HEK293 (cell line): Measurements from ENCODE around the gene SLC25A31.

Experiments used
- CTCF ChIA-PET: fragments of 350-600 bp; formaldehyde crosslinking; extraction: SDS; loops from one replicate; lab custom pipeline; 2021; ENCODE audit warnings: antibody characterized with exemption; lab: Yijun Ruan, JAX
- POLR2A ChIA-PET: fragments of 300-600 bp; formaldehyde crosslinking; extraction: SDS; loops from one replicate; lab custom pipeline; 2020; ENCODE audit warnings: antibody characterized with exemption, inconsistent platforms; lab: Yijun Ruan, JAX
- H3K27ac ChIP-seq: fragments of 200-500 bp; sonication (Bioruptor generic); 2 replicates; pipeline ENCODE4 v1.5.1; 2014; ENCODE audit warnings: low read depth, low read length, control low read depth, inconsistent platforms; ENCODE audit errors: extremely low read depth
- H3K36me3 ChIP-seq, 2 experiments: fragments of 200-500 bp in 1 of 2; sonication (Bioruptor generic) in 1 of 2; 1 replicate in 1 of 2; 2 replicates in 1 of 2; pipeline ENCODE4 v1.5.1; 2014 to 2017; ENCODE audit warnings: inconsistent platforms in 2 of 2, low read length in 2 of 2; ENCODE audit not compliant: control insufficient read depth in 2 of 2, insufficient read depth in 1 of 2
- H3K4me1 ChIP-seq: fragments of 200-500 bp; sonication (Bioruptor generic); 2 replicates; pipeline ENCODE4 v1.5.1; 2014; ENCODE audit warnings: mild to moderate bottlenecking, low read length, inconsistent platforms; ENCODE audit not compliant: control insufficient read depth, insufficient read depth
- H3K4me3 ChIP-seq: 2 replicates; pipeline ENCODE4 v1.5.1; 2011; ENCODE audit warnings: low read depth, mild to moderate bottlenecking, control low read depth, low read length, moderate library complexity
- H3K9me3 ChIP-seq: fragments of 200-500 bp; sonication (Bioruptor generic); 2 replicates; pipeline ENCODE4 v1.5.1; 2014; ENCODE audit warnings: low read depth, low read length, inconsistent platforms; ENCODE audit not compliant: control insufficient read depth, insufficient read depth
- GLI2 ChIP-seq: fragments of 450-650 bp; formaldehyde crosslinking; IDR thresholded peaks from 2 replicates; pipeline ENCODE4; 2017; ENCODE audit warnings: missing biosample characterization, missing genetic modification characterization, low read depth, borderline replicate concordance
- KLF10 ChIP-seq: fragments of 450-650 bp; IDR thresholded peaks from 2 replicates; pipeline ENCODE4 v1.5.1; 2018; ENCODE audit warnings: missing biosample characterization, mild to moderate bottlenecking, missing genetic modification characterization
- KLF9 ChIP-seq: fragments of 450-650 bp; formaldehyde crosslinking; IDR thresholded peaks from 2 replicates; pipeline ENCODE4 v1.5.1; 2016; ENCODE audit warnings: missing biosample characterization, missing genetic modification characterization, low read depth
- PRDM10 ChIP-seq: fragments of 450-650 bp; formaldehyde crosslinking; IDR thresholded peaks from 2 replicates; pipeline ENCODE4 v1.5.1; 2016; ENCODE audit warnings: missing biosample characterization, missing genetic modification characterization
- SCRT2 ChIP-seq: fragments of 450-650 bp; formaldehyde crosslinking; IDR thresholded peaks from 2 replicates; pipeline ENCODE4 v1.5.1; 2016; ENCODE audit warnings: missing biosample characterization, missing genetic modification characterization
- TRIM28 ChIP-seq: IDR thresholded peaks from 2 replicates; pipeline ENCODE4 v1.6.1; 2011; ENCODE audit warnings: low read length, control low read depth, borderline replicate concordance
- ZBTB1 ChIP-seq: fragments of 450-650 bp; formaldehyde crosslinking; IDR thresholded peaks from 2 replicates; pipeline ENCODE4 v1.5.1; 2016; ENCODE audit warnings: missing biosample characterization, missing genetic modification characterization
- ZBTB17 ChIP-seq: fragments of 450-650 bp; formaldehyde crosslinking; IDR thresholded peaks from 2 replicates; pipeline ENCODE4 v1.5.1; 2016; ENCODE audit warnings: missing biosample characterization, missing genetic modification characterization
- ZFP41 ChIP-seq: fragments of 450-650 bp; formaldehyde crosslinking; IDR thresholded peaks from 2 replicates; pipeline ENCODE4 v1.5.1; 2016; ENCODE audit warnings: missing biosample characterization, missing genetic modification characterization, borderline replicate concordance
- ZNF10 ChIP-seq: fragments of 450-650 bp; formaldehyde crosslinking; IDR thresholded peaks from 2 replicates; pipeline ENCODE4 v1.5.1; 2017; ENCODE audit warnings: missing biosample characterization, missing genetic modification characterization
- ZNF18 ChIP-seq: fragments of 450-650 bp; formaldehyde crosslinking; IDR thresholded peaks from 2 replicates; pipeline ENCODE4 v1.5.1; 2016; ENCODE audit warnings: missing biosample characterization, missing genetic modification characterization
- ZNF23 ChIP-seq: fragments of 450-650 bp; formaldehyde crosslinking; IDR thresholded peaks from 2 replicates; pipeline ENCODE4 v1.5.1; 2016; ENCODE audit warnings: missing biosample characterization, missing genetic modification characterization, borderline replicate concordance
- ZNF239 ChIP-seq: fragments of 450-650 bp; formaldehyde crosslinking; IDR thresholded peaks from 2 replicates; pipeline ENCODE4 v1.5.1; 2016; ENCODE audit warnings: missing biosample characterization, missing genetic modification characterization
- ZNF266 ChIP-seq: fragments of 450-650 bp; formaldehyde crosslinking; IDR thresholded peaks from 2 replicates; pipeline ENCODE4 v1.5.1; 2016; ENCODE audit warnings: missing biosample characterization, missing genetic modification characterization, low read depth
- ZNF37A ChIP-seq: fragments of 450-650 bp; IDR thresholded peaks from 2 replicates; pipeline ENCODE4 v1.5.1; 2018; ENCODE audit warnings: missing biosample characterization, missing genetic modification characterization
- ZNF433 ChIP-seq: fragments of 450-650 bp; formaldehyde crosslinking; IDR thresholded peaks from 2 replicates; pipeline ENCODE4 v1.5.1; 2016; ENCODE audit warnings: missing biosample characterization, missing genetic modification characterization, low read depth
- ZNF501 ChIP-seq: fragments of 450-650 bp; formaldehyde crosslinking; IDR thresholded peaks from 2 replicates; pipeline ENCODE4 v1.5.1; 2016; ENCODE audit warnings: missing biosample characterization, missing genetic modification characterization
- ZNF529 ChIP-seq: fragments of 450-650 bp; formaldehyde crosslinking; IDR thresholded peaks from 2 replicates; pipeline ENCODE4 v1.5.1; 2017; ENCODE audit warnings: missing genetic modification characterization, missing biosample characterization; ENCODE audit not compliant: insufficient replicate concordance
- ZNF549 ChIP-seq: fragments of 450-650 bp; IDR thresholded peaks from 2 replicates; pipeline ENCODE4 v1.5.1; 2018; ENCODE audit warnings: missing biosample characterization, missing genetic modification characterization, mild to moderate bottlenecking, inconsistent platforms, moderate library complexity
- ZNF560 ChIP-seq: fragments of 450-650 bp; formaldehyde crosslinking; IDR thresholded peaks from 2 replicates; pipeline ENCODE4 v1.5.1; 2017; ENCODE audit warnings: missing biosample characterization, missing genetic modification characterization, borderline replicate concordance
- ZNF843 ChIP-seq: fragments of 450-650 bp; formaldehyde crosslinking; IDR thresholded peaks from 2 replicates; pipeline ENCODE4 v1.5.1; 2016; ENCODE audit warnings: missing biosample characterization, missing genetic modification characterization
- TF ChIP-seq, protein P1 (sequence below): fragments of 450-650 bp; formaldehyde crosslinking; conservative IDR thresholded peaks from 2 replicates; pipeline ENCODE4 v1.5.1; 2016; ENCODE audit warnings: low read depth, missing biosample characterization, missing genetic modification characterization
- TF ChIP-seq, protein P2 (sequence below): fragments of 450-650 bp; IDR thresholded peaks from 2 replicates; pipeline ENCODE4 v1.5.1; 2018; ENCODE audit warnings: missing biosample characterization, missing genetic modification characterization

The SLC25A31 gene

DNA sequence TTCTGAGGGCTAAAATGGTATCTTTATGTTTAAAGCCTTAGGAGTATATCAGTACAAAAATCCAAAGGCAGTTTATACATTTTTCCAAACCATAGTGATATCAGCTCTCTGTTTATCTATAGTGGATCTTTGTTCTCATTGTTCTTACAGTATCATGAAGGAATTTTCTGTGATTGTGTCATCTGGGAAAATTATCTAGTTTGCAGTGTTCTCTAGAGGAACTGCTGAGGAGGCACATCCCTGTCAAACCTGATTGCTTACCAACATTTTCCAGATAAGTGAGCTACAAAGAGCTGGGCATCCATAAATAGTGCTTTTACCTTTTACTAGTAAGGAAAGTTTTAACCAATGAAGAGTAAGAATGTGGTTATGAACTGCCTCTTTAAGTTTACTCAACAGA is 44.9 kb upstream of the SLC25A31 start:
- CTCF ChIA-PET, result interaction anchor here (1.6 kb wide), 1 partner anchor 47 kb away, joined by 6 read pairs; no protein-coding TSS in a partner anchor
- Histone ChIP-seq H3K4me1 (no peaks in the 10 kb centered on the region), H3K27ac (no peak overlapping the region), H3K36me3 (no peaks in the 10 kb centered on the region), H3K9me3 (no peaks in the 10 kb centered on the region), H3K4me3 (no peak overlapping the region)
- POLR2A ChIA-PET, result no interaction called here
- TF ChIP-seq TRIM28 (no peak), KLF9 (no peak), ZNF549 (no peak), ZNF10 (tag by site-specific recombination) (no peak), ZNF23 (tag by site-specific recombination) (no peak), ZNF37A (no peak), ZBTB17 (tag by site-specific recombination) (no peak), ZFP41 (no peak), ZNF560 (tag by site-specific recombination) (no peak), ZBTB1 (tag by site-specific recombination) (no peak), ZNF239 (no peak), ZNF266 (no peak)
- TF ChIP-seq, protein P1, sequence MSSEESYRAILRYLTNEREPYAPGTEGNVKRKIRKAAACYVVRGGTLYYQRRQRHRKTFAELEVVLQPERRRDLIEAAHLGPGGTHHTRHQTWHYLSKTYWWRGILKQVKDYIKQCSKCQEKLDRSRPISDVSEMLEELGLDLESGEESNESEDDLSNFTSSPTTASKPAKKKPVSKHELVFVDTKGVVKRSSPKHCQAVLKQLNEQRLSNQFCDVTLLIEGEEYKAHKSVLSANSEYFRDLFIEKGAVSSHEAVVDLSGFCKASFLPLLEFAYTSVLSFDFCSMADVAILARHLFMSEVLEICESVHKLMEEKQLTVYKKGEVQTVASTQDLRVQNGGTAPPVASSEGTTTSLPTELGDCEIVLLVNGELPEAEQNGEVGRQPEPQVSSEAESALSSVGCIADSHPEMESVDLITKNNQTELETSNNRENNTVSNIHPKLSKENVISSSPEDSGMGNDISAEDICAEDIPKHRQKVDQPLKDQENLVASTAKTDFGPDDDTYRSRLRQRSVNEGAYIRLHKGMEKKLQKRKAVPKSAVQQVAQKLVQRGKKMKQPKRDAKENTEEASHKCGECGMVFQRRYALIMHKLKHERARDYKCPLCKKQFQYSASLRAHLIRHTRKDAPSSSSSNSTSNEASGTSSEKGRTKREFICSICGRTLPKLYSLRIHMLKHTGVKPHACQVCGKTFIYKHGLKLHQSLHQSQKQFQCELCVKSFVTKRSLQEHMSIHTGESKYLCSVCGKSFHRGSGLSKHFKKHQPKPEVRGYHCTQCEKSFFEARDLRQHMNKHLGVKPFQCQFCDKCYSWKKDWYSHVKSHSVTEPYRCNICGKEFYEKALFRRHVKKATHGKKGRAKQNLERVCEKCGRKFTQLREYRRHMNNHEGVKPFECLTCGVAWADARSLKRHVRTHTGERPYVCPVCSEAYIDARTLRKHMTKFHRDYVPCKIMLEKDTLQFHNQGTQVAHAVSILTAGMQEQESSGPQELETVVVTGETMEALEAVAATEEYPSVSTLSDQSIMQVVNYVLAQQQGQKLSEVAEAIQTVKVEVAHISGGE (tag by site-specific recombination), result no peak
- TF ChIP-seq, protein P2, sequence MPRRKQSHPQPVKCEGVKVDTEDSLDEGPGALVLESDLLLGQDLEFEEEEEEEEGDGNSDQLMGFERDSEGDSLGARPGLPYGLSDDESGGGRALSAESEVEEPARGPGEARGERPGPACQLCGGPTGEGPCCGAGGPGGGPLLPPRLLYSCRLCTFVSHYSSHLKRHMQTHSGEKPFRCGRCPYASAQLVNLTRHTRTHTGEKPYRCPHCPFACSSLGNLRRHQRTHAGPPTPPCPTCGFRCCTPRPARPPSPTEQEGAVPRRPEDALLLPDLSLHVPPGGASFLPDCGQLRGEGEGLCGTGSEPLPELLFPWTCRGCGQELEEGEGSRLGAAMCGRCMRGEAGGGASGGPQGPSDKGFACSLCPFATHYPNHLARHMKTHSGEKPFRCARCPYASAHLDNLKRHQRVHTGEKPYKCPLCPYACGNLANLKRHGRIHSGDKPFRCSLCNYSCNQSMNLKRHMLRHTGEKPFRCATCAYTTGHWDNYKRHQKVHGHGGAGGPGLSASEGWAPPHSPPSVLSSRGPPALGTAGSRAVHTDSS (tag by site-specific recombination), result no peak

GRCh38 chr4:127686658-127687057 is 43.5 kb upstream of the SLC25A31 start:
- ChIA-PET POLR2A (no interaction called here), CTCF (interaction anchor here (0.6 to 1.6 kb wide), 2 partner anchors 45 to 48 kb away, joined by 3 to 6 read pairs; no protein-coding TSS in a partner anchor)
- no peak for TF ChIP-seq GLI2 (tag by site-specific recombination)
- no peak for TF ChIP-seq ZNF433 (tag by site-specific recombination)
- TF ChIP-seq, protein P2 (tag by site-specific recombination), result no peak
- TF ChIP-seq ZNF843 (tag by site-specific recombination), result no peak
- TF ChIP-seq ZNF501 (tag by site-specific recombination), result no peak
- TF ChIP-seq KLF10 (tag by site-specific recombination), result no peak
- TF ChIP-seq PRDM10 (tag by site-specific recombination), result no peak
- no peak for TF ChIP-seq SCRT2 (tag by site-specific recombination)
- TF ChIP-seq ZNF18 (tag by site-specific recombination), result no peak
- no peak for TF ChIP-seq ZNF529 (tag by site-specific recombination)
- H3K36me3 ChIP-seq, result no peaks in the 10 kb centered on the region
- no peak overlapping the region for H3K27ac ChIP-seq
- H3K4me3 ChIP-seq, result no peak overlapping the region
- no peaks in the 10 kb centered on the region for H3K4me1 ChIP-seq
- H3K9me3 ChIP-seq, result no peaks in the 10 kb centered on the region
